Central memory CD4-positive, alpha-beta T cell (primary cell): Measurements from ENCODE around the gene GLB1L2.
"Not testable (repeated sequence)": the region's sequence is repeated elsewhere in the genome, so short reads cannot be mapped to it uniquely, and the experiment has no call there.

Experiments
- DNase-seq: peaks from one replicate; pipeline ENCODE4 v3.0.0; 2022

Gene GLB1L2

GRCh38 chr11:134330611-134331353 lies 1.0 kb upstream of the GLB1L2 start:
- no peak for DNase-seq

DNA sequence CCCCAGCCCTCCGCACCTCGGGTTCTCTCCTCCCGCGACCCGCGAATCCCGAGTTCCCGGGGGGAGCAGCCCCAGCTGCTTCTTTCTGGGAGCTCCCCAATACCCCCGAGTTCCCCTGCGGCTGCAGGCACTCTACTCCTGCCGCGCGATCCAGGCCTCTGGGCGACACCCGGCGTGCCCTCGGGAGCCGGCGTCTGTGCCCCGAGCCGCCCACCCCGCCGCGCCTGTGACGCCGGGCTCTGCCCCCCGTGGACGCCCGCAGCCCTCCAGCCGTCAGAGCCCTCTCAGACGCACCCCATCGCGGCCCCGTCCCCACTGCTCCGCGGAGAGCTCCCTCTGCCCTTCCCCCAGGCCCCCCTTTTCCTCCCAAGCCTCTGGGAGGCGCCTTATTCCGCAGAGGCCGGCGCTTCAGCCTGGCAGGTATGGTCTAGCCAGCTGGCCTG lies 422 bp downstream of the GLB1L2 start:
- DNase-seq, result no peak

- no peak for DNase-seq
These were observed 994 bp downstream of the GLB1L2 start for GRCh38 chr11:134332782-134333181.

GRCh38 chr11:134333312-134333711 lies 1.5 kb downstream of the GLB1L2 start:
- DNase-seq, result no peak

- DNase-seq, result no peak
These were observed 2.2 kb downstream of the GLB1L2 start for GRCh38 chr11:134333946-134334345.

- DNase-seq, result no peak
These were observed 3.2 kb downstream of the GLB1L2 start for GRCh38 chr11:134334796-134335571.

GRCh38 chr11:134337051-134337450 lies 5.3 kb downstream of the GLB1L2 start:
- DNase-seq, result no peak

GRCh38 chr11:134338068-134338467 lies 6.3 kb downstream of the GLB1L2 start:
- DNase-seq, result no peak

DNA sequence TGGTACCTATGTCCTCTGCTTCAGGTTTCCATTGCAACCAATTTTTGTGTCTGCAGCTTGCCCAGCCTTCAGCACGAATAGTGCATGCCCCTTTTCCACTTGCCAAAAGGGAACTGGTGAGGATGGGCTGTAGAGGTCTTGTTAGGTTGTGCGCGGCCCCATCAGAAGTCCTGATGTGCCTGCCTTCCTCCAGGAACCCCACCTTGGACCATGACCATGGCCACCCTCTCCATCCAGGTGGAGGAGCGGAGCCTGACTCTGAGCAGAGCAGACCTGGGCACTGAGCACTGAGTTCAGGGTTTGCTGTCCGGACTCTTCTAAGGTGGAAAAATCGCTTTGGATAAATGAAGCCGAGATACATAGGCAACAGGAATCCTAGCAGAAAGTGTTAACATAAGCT lies 6.9 kb downstream of the GLB1L2 start:
- no peak for DNase-seq

GRCh38 chr11:134339756-134340155 lies 8.0 kb downstream of the GLB1L2 start:
- DNase-seq, result no peak

DNA sequence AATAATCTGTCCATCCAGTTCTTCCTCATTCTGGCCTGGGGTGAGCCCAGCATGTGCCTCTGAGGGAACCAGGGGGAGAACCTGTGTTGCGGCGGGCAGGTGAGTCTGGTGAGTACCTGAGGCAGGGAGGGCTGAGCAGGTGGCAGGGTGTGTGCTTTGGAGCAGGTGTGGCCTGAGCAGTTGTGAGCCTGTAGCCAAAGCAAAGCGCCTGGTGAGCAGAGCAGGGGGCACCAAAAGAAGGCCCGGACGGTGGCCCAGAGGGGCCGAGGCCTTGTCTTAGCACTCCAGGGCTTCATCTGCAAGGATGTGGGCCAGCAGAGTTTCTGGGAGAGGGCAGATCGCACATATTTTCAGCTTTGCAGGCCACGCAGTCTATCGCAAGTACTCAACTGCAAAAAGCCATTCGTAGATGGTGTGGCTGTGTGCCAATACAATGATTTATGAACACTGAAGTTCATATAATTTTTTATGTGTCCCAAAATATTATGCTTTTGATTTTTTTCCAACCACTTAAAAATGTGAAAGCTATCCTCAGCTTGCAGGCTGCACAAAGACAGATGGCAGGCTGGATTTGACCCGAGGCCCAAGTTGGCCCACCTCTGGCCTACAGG lies 8.7 kb downstream of the GLB1L2 start:
- DNase-seq, result no peak

- no peak for DNase-seq
These were observed 10.2 kb downstream of the GLB1L2 start for GRCh38 chr11:134341805-134342571.

DNA sequence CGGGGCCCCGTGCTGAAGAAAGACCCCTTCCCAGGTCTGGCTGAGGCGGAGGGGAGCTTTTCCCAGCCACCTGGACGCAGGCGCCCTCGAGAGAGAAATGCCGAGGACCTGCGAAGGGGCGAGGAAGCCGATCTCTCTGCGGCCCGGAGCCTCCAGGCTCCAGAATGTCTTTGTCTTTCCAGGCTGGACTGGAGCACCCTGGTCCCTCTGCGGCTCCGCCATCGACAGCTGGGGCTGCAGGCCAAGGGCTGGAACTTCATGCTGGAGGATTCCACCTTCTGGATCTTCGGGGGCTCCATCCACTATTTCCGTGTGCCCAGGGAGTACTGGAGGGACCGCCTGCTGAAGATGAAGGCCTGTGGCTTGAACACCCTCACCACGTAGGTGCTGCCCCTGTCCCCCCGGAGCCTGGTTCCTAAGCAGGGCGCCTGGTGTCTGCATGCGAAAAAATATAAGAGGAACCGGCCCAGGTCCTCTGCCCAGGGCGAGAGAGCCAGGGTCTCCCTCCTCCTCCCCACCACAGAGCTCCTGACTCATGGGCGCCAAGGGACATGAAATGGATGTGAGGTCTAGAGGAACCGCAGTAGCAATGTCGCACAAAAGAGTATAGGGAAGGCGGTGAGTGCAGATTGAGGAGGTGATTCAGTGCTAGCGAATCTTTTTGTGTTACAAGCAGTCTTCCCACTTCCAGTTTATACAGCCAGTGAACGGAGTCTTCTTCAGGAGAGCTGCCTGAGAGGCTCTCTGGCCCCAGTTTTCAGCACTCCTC lies 11.0 kb downstream of the GLB1L2 start:
- no peak for DNase-seq

- DNase-seq, result no peak
These were observed 11.9 kb downstream of the GLB1L2 start for GRCh38 chr11:134343646-134344045.

- not testable (repeated sequence) for DNase-seq
These were observed 12.9 kb downstream of the GLB1L2 start for GRCh38 chr11:134344497-134345236.

- no peak for DNase-seq
These were observed 13.4 kb downstream of the GLB1L2 start for GRCh38 chr11:134345237-134345550.

GRCh38 chr11:134346101-134346975 lies 14.6 kb downstream of the GLB1L2 start:
- no peak for DNase-seq

DNA sequence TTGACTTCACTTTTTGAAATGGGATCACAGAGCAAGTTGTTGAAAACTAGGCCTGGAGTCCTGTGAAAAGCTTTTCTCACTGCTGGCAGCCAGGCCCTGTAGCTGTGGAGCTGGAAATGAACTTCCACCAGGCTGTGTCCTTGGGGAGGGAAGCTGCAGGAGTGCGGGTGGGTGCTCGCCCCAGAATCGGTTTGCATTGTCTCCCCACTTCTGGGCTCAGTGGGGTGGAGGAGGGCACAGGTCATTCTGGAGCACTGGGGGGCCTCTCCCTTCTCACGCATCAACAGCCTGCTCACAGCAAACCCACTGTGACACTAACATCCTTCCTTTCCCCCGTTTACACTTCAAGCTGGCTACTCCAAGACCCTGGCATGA lies 15.2 kb downstream of the GLB1L2 start:
- no peak for DNase-seq

DNA sequence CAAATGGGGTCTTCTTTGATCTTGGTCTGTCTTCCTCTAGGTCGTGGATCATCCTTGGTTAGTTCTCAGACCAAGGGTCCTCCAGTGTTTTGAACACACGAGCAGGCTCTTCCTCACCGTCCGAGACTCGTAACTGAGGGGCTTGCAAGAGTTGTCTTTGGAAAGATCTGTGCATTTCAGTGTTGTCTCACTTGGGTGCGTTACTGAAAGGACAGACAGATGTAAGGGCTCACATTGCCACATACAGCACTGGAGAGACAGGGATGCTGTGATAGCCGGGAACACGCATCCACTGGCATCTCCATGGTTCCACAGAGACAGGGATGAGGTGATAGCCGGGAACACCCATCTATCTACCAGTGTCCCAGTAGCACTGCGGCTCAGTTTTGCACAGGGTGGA lies 15.7 kb downstream of the GLB1L2 start:
- no peak for DNase-seq

DNA sequence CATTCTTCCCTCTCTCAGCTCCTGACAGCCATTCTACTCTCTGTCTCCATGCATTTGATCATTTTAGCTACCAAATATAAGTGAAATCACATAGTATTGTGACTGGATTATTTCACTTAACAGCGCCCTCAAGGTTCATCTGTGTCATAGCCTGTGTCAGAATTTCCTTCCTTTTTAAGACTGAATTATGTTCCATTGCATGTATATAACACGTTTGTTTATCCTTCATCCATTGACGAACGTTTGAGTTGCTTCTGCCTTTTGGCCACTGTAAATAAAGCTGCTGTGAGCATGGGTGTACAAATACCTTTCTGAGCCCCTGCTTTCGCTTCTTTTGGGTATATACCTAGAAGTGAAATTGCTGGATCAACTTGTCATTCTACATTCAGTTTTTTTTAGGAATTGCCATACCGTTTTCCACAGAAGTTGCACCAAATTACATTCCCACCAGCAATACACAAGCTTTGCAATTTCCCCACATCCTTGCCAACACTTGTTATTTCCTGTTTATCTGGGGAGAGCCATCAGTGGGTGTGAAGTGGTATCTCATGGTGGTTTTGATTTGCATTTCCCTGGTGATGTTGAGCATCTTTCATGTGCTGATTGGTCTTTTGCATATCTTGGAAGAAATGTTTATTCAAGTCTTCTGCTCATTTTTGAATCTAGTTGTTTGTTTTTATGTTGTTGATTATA lies 17.5 kb downstream of the GLB1L2 start:
- DNase-seq, result peak; percentile 26
